ENCODE results near the gene SPAG16.
"Not testable (repeated sequence)": the region's sequence is repeated elsewhere in the genome, so short reads cannot be mapped to it uniquely, and the experiment has no call there.

Gene SPAG16

DNA sequence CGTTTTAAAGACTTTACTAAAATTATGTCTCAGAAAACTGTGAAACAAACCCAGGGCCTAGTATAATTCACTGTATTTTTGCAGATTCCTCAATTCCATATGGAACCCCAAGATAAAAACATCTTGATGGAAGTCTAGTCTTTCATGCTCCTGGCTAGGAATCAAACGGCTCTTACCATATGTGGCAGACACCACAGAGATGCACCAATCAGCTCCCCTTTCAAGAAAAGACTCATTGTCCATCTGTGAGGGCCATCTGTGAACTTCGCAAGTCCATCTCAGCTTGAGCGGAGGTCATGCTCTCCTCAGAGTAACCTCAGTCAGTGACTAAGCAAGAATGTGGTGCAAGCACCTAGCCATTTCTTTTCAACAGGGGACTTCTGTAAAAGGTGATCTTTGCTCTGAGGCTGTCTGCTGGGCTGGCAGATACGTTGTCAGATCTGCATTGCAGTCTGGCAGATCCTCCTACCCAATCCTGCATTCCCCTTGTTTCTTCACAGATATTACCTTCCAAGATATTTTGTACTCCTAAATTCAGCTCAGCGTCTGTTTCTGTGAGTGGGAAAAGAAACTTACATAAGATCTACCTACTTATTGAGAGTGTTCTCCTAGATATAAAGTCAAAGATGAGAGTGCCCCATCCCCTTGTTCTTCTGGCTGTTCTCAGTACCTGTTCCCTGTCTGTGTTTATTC is 419.3 kb downstream of the SPAG16 start:
- DNase-seq = no peak
- Mint-ChIP-seq H3K4me3 (no peak overlapping the region), H3K36me3 (no peaks in the 10 kb centered on the region), H3K27me3 (no peaks in the 10 kb centered on the region), H3K9me3 (peaks cover 5% of the 10 kb centered on the region), H3K4me1 (no peaks in the 10 kb centered on the region), H3K27ac (no peak overlapping the region)
- CTCF ChIA-PET = no interaction called here

DNA sequence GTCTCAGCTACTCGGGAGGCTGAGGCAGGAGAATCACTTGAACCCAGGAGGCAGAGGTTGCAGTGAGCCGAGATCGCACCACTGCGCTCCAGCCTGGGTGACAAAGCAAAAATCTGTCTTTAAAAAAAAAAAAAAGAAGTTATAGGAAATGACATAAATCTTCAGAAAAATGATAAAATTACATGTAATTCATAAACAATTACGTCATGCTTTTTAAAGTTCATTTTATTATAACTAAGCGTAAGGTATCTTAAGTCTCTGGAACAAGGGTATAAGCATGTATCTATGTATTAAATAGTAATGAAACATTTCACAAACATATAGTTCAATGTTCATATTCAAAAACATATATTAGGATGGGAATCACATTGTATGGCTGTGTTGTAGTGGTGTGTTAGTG is 425.9 kb downstream of the SPAG16 start:
- no peak overlapping the region for H3K4me3 Mint-ChIP-seq
- DNase-seq = no peak
- no peak overlapping the region for H3K27ac Mint-ChIP-seq
- no peaks in the 10 kb centered on the region for H3K36me3 Mint-ChIP-seq
- H3K4me1 Mint-ChIP-seq = no peaks in the 10 kb centered on the region
- H3K27me3 Mint-ChIP-seq = no peaks in the 10 kb centered on the region
- CTCF ChIA-PET = no interaction called here
- no peaks in the 10 kb centered on the region for H3K9me3 Mint-ChIP-seq

DNA sequence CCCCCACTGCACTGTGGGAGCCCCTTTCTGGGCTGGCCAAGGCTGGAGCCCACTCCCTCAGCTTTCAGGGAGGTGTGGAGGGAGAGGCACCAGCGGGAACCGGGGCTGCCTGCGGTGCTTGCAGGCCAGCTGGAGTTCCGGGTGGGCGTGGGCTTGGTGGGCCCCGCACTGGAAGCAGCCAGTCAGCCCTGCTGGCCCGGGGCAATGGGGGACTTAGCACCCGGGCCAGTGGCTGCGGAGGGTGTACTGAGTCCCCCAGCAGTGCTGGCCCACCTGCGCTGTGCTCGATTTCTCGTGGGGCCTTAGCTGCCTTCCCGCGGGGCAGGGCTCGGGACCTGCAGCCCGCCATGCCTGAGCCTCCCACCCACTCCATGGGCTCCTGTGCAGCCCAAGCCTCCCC is 434.1 kb downstream of the SPAG16 start:
- H3K4me3 Mint-ChIP-seq, CTCF ChIA-PET, H3K27ac Mint-ChIP-seq, DNase-seq, H3K27me3 Mint-ChIP-seq, H3K4me1 Mint-ChIP-seq, H3K9me3 Mint-ChIP-seq, H3K36me3 Mint-ChIP-seq: not testable (repeated sequence)

DNA sequence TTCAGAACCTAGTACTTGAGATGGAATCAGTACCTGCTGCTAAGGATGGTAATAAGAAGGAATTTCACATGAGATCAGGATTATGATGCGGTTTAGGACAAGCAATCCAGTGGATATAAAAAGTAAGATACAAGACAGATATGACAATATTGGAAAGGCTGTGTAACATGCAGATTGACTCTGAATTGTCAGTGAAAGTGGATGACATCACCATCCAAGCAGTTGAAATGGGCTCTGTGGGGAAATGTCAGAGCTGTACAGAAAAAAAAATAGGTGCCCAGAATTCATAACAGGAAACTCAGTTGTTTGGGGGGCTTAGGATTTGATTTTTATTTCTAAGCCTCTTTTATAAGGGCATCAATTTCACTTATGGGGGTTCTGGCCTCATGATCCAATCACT is 438.3 kb downstream of the SPAG16 start:
- Mint-ChIP-seq H3K4me3 (no peak overlapping the region), H3K36me3 (no peaks in the 10 kb centered on the region), H3K27ac (no peak overlapping the region), H3K4me1 (no peaks in the 10 kb centered on the region), H3K9me3 (peaks cover 4% of the 10 kb centered on the region), H3K27me3 (no peaks in the 10 kb centered on the region)
- CTCF ChIA-PET = no interaction called here
- no peak for DNase-seq

DNA sequence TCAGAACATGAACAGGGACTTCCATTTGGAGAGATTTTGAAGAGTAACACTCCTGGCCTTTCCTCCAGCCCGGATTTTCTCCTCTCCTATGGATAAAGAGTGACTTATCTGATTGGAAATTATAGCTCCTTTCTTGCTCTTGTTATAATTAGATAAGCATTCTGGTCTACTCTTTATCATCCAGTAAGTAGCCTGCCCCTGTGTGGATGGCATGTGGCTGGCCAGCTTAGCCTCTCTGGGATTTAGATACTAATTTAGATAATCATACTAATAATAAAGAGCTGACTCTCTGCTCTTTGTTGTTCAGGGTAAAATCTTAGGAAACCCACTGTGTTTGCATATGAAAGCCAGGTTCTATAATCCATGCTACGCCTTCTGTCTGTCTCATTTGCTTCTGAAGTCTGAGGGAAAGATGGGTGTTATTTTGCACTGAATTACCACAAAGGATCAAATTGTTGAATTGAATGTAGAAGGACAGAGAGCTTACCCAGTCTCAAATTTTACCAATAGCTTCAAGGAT is 438.8 kb downstream of the SPAG16 start:
- CTCF ChIA-PET = no interaction called here
- no peaks in the 10 kb centered on the region for H3K36me3 Mint-ChIP-seq
- no peak overlapping the region for H3K4me3 Mint-ChIP-seq
- H3K27ac Mint-ChIP-seq = no peak overlapping the region
- H3K27me3 Mint-ChIP-seq = no peaks in the 10 kb centered on the region
- no peaks in the 10 kb centered on the region for H3K4me1 Mint-ChIP-seq
- peaks cover 3% of the 10 kb centered on the region for H3K9me3 Mint-ChIP-seq
- no peak for DNase-seq

DNA sequence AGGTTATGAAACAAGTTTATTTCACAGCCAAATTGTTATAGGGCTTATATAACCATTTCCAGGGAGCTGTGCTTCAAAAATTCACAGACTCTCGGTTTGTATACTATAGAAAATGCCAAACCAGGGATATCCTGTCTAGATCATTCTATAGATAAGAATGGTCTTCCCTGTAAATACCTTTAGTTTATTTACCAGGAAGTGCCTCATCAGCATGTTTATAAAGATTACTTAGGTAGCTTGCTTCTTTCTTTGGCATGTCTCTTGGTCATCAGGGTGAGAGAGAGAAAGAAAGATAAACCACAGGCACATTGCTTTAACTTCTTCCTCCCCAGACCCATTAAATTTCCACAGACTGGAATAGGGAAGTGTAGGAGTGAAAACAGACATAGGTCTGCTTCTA is 439.4 kb downstream of the SPAG16 start:
- Mint-ChIP-seq H3K4me3 (no peak overlapping the region), H3K4me1 (no peaks in the 10 kb centered on the region), H3K27ac (no peak overlapping the region), H3K36me3 (no peaks in the 10 kb centered on the region), H3K9me3 (peaks cover 3% of the 10 kb centered on the region), H3K27me3 (no peaks in the 10 kb centered on the region)
- DNase-seq = no peak
- CTCF ChIA-PET = no interaction called here

DNA sequence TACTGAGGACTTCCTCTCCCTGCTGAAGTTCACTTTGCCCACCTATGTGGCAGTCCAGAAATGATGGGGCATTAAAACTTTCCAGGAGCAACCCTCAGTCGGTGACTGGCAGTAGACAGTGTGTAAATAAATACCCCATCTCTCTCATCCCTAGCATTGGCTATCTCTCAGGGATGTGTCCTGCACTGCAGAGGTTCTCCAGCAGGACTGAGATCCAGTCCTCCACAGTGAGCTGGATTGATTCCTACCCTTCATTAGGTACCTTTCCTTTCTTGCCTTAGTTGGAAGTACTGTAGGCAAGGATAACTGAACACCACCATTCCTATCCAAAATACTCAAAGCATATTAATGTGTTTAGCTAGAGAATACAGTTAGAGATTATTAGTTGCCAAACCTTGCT is 441.8 kb downstream of the SPAG16 start:
- no peaks in the 10 kb centered on the region for H3K27me3 Mint-ChIP-seq
- H3K4me3 Mint-ChIP-seq = no peak overlapping the region
- no peak for DNase-seq
- no peaks in the 10 kb centered on the region for H3K36me3 Mint-ChIP-seq
- no peak overlapping the region for H3K27ac Mint-ChIP-seq
- no peaks in the 10 kb centered on the region for H3K4me1 Mint-ChIP-seq
- CTCF ChIA-PET = no interaction called here
- H3K9me3 Mint-ChIP-seq = no peaks in the 10 kb centered on the region

DNA sequence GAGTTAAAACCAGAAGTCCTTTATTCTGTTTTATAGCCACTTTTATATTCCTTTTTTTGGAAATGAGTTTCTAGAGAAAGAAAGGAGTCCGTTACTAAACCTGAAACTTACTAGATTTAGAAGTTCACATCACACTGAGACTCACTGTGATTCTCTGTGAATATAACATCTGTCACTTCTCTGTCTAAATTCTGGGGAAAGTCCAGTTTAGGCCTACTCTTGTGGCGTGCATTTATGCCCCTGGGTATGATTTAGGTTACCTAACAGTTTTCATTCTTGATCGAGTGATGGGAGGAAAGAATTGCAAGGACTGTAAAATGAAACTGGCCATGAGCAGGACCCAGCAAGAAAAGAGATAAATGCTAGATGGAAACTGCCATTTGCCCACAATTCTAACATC is 449.6 kb downstream of the SPAG16 start:
- no peaks in the 10 kb centered on the region for H3K36me3 Mint-ChIP-seq
- no peaks in the 10 kb centered on the region for H3K4me1 Mint-ChIP-seq
- H3K9me3 Mint-ChIP-seq = peaks cover 5% of the 10 kb centered on the region
- no peaks in the 10 kb centered on the region for H3K27me3 Mint-ChIP-seq
- no peak overlapping the region for H3K27ac Mint-ChIP-seq
- no peak for DNase-seq
- H3K4me3 Mint-ChIP-seq = no peak overlapping the region
- CTCF ChIA-PET = no interaction called here

DNA sequence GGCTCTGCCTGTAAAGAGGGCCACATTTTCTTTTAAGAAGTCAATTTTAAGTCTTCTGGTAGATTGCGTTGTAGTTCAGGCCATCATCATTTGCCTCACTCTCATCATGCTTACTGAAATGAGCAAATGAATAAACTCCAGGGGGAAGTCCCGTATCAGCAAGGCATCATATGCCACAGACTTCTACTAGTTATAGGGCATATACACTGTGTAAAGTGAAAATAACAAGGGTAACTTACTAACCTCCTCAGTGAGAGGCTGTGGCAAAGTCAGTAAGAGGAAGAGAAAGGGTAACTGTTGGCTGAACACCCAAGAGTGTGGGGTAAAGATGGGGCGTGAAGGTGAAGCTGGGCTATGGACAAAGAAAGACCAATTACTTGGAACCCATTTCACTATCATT is 456.2 kb downstream of the SPAG16 start:
- CTCF ChIA-PET = no interaction called here
- H3K27me3 Mint-ChIP-seq = no peaks in the 10 kb centered on the region
- no peak overlapping the region for H3K4me3 Mint-ChIP-seq
- H3K4me1 Mint-ChIP-seq = no peaks in the 10 kb centered on the region
- H3K36me3 Mint-ChIP-seq = no peaks in the 10 kb centered on the region
- no peak overlapping the region for H3K27ac Mint-ChIP-seq
- no peak for DNase-seq
- no peaks in the 10 kb centered on the region for H3K9me3 Mint-ChIP-seq

DNA sequence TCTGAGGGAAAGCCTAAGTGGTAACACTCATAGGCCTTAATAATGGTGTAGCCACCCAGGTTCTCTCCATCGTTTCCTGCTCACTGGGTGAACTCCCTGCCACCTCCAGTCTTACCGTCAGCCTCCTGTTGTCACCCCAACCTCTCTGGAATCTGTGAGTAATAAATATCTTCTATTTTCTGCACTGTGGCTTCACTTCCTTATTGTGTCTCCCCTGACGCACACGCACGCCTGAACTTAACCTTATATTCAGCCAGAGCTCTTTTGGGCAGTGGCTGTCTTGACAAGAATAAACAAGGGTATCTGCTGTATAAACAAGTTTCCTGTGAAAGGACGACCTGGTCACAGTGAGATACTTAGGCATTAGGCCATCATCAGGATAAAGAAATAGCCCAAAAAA is 467.2 kb downstream of the SPAG16 start:
- H3K4me3 Mint-ChIP-seq = no peak overlapping the region
- no peaks in the 10 kb centered on the region for H3K27me3 Mint-ChIP-seq
- H3K27ac Mint-ChIP-seq = no peak overlapping the region
- CTCF ChIA-PET = no interaction called here
- H3K36me3 Mint-ChIP-seq = no peaks in the 10 kb centered on the region
- H3K9me3 Mint-ChIP-seq = no peaks in the 10 kb centered on the region
- DNase-seq = no peak
- H3K4me1 Mint-ChIP-seq = no peaks in the 10 kb centered on the region

DNA sequence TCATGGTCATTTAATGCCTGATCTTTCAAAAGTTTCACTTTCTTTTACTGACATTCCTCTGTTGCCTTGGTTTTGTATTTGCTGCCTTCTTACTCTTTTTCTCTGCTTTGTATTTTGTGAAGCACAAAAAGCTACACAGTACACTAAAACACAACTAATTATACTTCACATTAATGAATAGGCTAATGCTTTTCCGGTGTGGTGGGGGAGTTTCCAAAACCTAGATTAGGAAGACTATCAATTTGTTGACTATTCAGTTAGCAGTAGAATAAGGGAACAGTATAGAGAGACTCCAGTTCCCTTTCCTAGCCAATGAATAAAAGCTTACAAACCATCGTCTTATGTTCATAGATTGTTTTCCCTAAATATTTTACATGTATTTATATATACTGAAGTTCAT is 468.3 kb downstream of the SPAG16 start:
- H3K4me3 Mint-ChIP-seq = no peak overlapping the region
- CTCF ChIA-PET = no interaction called here
- H3K9me3 Mint-ChIP-seq = no peaks in the 10 kb centered on the region
- H3K36me3 Mint-ChIP-seq = no peaks in the 10 kb centered on the region
- no peak for DNase-seq
- H3K4me1 Mint-ChIP-seq = no peaks in the 10 kb centered on the region
- H3K27ac Mint-ChIP-seq = no peak overlapping the region
- no peaks in the 10 kb centered on the region for H3K27me3 Mint-ChIP-seq

DNA sequence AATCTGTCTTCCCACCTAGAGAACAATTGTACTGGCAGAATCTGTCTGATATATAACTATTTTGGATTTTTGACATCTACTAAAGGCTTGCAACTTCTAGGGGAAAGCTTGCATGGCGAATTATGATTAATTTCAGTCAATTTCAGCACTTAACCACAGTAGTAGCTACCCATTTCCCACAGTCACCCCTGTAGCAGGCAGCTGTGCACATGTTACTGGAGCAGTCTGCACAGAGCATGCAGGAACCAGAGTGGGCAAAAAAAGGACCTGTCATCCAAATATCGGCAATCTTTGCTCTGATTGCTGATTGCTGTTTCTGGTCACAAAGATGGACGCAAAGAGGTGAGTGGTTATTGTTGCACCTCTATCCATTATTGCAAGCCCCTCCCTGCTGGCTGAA is 473.3 kb downstream of the SPAG16 start:
- Mint-ChIP-seq H3K27me3 (no peaks in the 10 kb centered on the region), H3K36me3 (no peaks in the 10 kb centered on the region), H3K9me3 (no peaks in the 10 kb centered on the region), H3K27ac (no peak overlapping the region), H3K4me1 (no peaks in the 10 kb centered on the region), H3K4me3 (no peak overlapping the region)
- CTCF ChIA-PET = no interaction called here
- no peak for DNase-seq

DNA sequence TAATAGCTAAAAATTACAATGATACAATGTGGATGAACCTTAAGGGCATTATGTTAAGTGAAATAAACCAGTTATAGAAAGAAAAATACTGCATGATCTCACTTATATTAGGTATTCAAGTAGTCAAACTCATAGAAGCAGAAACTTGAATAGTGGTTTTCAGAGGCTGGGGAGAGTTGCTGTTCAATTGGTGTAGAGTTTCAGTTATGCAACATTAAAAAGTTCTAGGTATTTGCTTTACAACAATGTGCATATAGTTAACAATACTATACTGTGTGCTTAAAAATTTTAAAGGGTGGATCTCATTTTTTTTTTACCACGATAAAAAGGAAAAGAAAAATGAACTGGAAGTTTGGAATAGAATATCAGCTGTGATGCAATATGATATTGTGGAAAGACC is 479.1 kb downstream of the SPAG16 start:
- CTCF ChIA-PET = no interaction called here

DNA sequence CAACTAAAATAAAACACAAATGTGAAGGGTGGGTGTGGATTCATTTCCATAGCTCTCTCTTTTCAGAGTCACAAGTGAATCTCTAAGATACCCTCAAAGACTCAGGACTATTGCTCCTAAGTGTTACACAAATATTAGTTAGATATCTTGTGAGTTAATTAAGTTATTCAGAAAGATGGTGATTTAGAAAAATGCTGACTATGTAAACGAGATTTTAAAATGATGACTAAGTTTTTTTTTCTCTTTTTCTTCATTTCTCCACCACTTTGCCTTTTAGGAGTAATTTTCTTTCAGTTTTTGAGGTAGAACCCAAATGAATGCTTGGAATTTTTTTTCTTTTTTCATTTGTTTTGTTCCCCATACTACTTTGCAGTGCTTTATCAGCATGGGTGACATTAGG is 479.7 kb downstream of the SPAG16 start:
- no peak for DNase-seq
- no peaks in the 10 kb centered on the region for H3K27me3 Mint-ChIP-seq
- H3K4me3 Mint-ChIP-seq = no peak overlapping the region
- H3K36me3 Mint-ChIP-seq = no peaks in the 10 kb centered on the region
- no peak overlapping the region for H3K27ac Mint-ChIP-seq
- CTCF ChIA-PET = no interaction called here
- H3K4me1 Mint-ChIP-seq = no peaks in the 10 kb centered on the region
- H3K9me3 Mint-ChIP-seq = no peaks in the 10 kb centered on the region

More for the DNA sequence above, 479.1 kb downstream of the SPAG16 start:
- Mint-ChIP-seq H3K4me3 (no peak overlapping the region), H3K27ac (no peak overlapping the region), H3K27me3 (no peaks in the 10 kb centered on the region), H3K4me1 (no peaks in the 10 kb centered on the region), H3K9me3 (no peaks in the 10 kb centered on the region), H3K36me3 (no peaks in the 10 kb centered on the region)
- no peak for DNase-seq

DNA sequence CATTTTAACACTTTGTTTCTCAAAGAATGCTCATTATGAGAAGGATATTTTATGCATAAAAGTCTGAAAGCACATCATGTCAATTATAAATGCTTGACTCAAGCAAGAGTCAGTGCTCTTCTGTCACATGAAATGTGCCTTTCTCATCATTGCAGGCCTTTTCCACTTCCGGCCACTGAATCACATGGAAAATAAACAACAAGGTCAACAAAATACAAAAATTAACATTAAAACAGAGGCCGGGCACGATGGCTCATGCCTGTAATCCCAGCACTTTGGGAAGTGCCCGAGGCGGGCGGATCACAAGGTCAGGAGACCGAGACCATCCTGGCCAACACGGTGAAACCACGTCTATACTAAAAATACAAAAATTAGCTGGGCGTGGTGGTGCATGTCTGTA is 480.6 kb downstream of the SPAG16 start:
- CTCF ChIA-PET = no interaction called here
- no peaks in the 10 kb centered on the region for H3K27me3 Mint-ChIP-seq
- H3K27ac Mint-ChIP-seq = no peak overlapping the region
- H3K4me3 Mint-ChIP-seq = no peak overlapping the region
- no peaks in the 10 kb centered on the region for H3K4me1 Mint-ChIP-seq
- no peaks in the 10 kb centered on the region for H3K36me3 Mint-ChIP-seq
- no peaks in the 10 kb centered on the region for H3K9me3 Mint-ChIP-seq
- no peak for DNase-seq

DNA sequence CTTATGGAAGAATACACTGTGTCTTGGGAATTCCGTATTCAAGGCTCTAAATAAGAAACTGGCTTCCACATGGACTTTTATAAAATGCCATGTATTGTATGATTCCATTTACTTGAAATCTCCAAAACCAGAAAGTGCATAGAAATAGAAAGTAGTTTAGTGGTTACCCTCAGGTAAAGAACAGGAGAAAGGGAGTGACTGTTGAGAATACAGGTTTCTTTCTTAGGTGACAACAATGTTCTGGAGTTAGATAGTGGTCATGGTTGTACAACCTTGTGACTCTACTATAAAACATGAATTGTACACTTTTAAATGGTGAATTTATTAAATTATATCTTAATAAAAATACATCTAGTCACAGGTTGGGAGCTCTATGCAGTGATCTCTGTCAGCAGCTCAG is 481.8 kb downstream of the SPAG16 start:
- no peaks in the 10 kb centered on the region for H3K36me3 Mint-ChIP-seq
- no peaks in the 10 kb centered on the region for H3K9me3 Mint-ChIP-seq
- H3K4me3 Mint-ChIP-seq = no peak overlapping the region
- CTCF ChIA-PET = no interaction called here
- H3K27ac Mint-ChIP-seq = no peak overlapping the region
- no peaks in the 10 kb centered on the region for H3K27me3 Mint-ChIP-seq
- DNase-seq = no peak
- no peaks in the 10 kb centered on the region for H3K4me1 Mint-ChIP-seq

All from activated naive CD4-positive, alpha-beta T cell treated with anti-CD3 and anti-CD28 coated beads, Interleukin-2, amount 10 ng/mL, durations not matched to agents 7 days and 5 days (primary cell).